ENCODE results near the gene PABPN1L.

DNA sequence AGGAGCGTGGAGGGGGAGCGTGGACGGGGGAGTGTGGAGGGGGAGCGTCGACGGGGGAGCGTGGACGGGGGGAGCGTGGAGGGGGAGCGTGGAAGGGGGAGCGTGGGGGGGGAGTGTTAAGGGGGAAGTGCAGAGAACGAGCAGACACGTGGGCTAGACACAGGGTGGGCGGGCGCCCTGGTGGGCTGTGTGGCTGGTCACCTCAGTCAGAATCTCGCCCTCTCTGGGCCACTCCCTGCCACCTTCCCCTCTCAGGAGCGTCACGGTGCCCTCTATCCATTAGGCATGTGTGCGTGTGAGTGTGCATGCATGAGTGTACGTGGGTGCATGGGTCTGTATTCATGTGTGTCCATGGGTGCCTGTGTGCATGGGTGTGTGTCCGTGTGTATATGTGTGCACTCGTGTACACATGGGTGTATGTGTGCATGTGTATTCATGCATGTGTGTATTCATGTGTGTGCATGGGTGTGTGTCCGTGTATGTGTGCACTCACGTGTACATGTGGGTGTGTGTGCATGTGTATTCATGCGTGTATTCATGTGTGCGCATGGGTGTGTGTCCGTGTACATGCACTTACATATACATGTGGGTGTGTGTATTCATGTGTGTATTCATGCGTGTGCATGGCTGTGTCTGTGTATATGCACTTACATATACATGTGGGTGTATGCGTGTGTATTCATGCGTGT lies 49.3 kb upstream of the PABPN1L start:
- TF ChIP-seq POLR2AphosphoS5 (IDR thresholded peaks at IDR 0.05; ENCODE audit: insufficient read depth in 1 of 2, low read depth in 1 of 2) (no peak), POLR2A (IDR thresholded peaks at IDR 0.05) (no peak)

Measured in vagina (tissue), 2 donors.